ENCODE measurements around the gene SPPL2B. TPM values are rescaled to one million over a fixed set of nuclear protein-coding genes. Genes with fewer than 3 reads are reported as not detected.
A peak's percentile ranks its signal among the peaks of the same experiment; 100 is the strongest.

The SPPL2B gene
- total and polyA plus RNA-seq, 9 of the 15 experiments (the other 6 are each of a cell fraction or from before 2014, with no cell fraction given), result 0.20 to 81.2 (median 15.1) TPM

GRCh38 chr19:2387367-2388288 is 59.1 kb downstream of the SPPL2B start (continued):
- TF ChIP-seq YBX1 (IDR thresholded peaks at IDR 0.05), result no peak
- TF ChIP-seq SPI1 (IDR thresholded peaks at IDR 0.05; ENCODE audit: borderline replicate concordance, low read depth, low read length), result no peak

GRCh38 chr19:2389594-2389993 is 61.1 kb downstream of the SPPL2B start:
- CTCF ChIA-PET (ENCODE audit: low intra/inter-chr PET ratio), result no interaction called here
- WGBS (ENCODE audit: insufficient coverage, low coverage, missing lambda C conversion rate), result 87% methylated on average over 18 of the region's 21 CpGs
- no TSS peak for BruUV-seq (replicated peaks)

More at GRCh38 chr19:2389594-2389993, 61.1 kb downstream of the SPPL2B start:
- Histone ChIP-seq H4K20me1 (replicated peaks; ENCODE audit: control insufficient read depth, insufficient read depth, low read length) (no peaks in the 10 kb centered on the region), H3K9me3 (replicated peaks; ENCODE audit: control insufficient read depth, insufficient read depth, low read depth, low read length) (no peaks in the 10 kb centered on the region; the same call in 1 of the 2 replicates), H2AFZ (ENCODE audit: low read depth, low read length) (no peak overlapping the region), H3K4me1 (replicated peaks in 1 of 2; ENCODE audit: control insufficient read depth in 2 of 2, insufficient read depth in 2 of 2, low read length in 2 of 2) (peaks cover 6 to 17% of the 10 kb centered on the region in 2 experiments; a peak in 4 of 5 replicates), H3K9ac (ENCODE audit: insufficient read depth in 1 of 2, low read depth in 2 of 2, low read length in 2 of 2) (peak overlapping the region in 1 of 2 experiments; percentile 71; a peak in 2 of 4 replicates), H3K79me2 (ENCODE audit: control insufficient read depth, insufficient read depth, low read length) (no peaks in the 10 kb centered on the region), H3K4me3 (no peak overlapping the region), H3K36me3 (ENCODE audit: control insufficient read depth, insufficient read depth, low read length) (no peaks in the 10 kb centered on the region), H3K4me2 (ENCODE audit: insufficient read depth, low read length) (no peak overlapping the region), H3K27ac (ENCODE audit: extremely low read depth, low read depth, low read length) (no peak overlapping the region), H3K9me1 (ENCODE audit: control insufficient read depth, insufficient read depth, low read length) (no peaks in the 10 kb centered on the region), H3K27me3 (ENCODE audit: control insufficient read depth in 2 of 2, insufficient read depth in 2 of 2, low read length in 2 of 2) (no peaks in the 10 kb centered on the region)
- in situ Hi-C loops (cut with MboI) (loop anchor here (5.0 to 10.0 kb wide), 2 partner anchors 107 to 235 kb away; partner anchors contain the start of genes AP3D1 and PEAK3), intact Hi-C loops (cut with micrococcal nuclease) (loop anchor here (10.0 kb wide), 1 partner anchor 65 kb away; the partner anchor contains the start of genes LSM7 and SPPL2B)
- ATAC-seq, result no peak
- POLR2A ChIA-PET, result interaction anchor here (0.9 kb wide), 1 partner anchor 38 kb away, joined by 3 read pairs; no protein-coding TSS in a partner anchor
- no peak for FAIRE-seq
- 0 out of 2 replicates have a peak, but pooled peaks have one; percentile 35 for TF ChIP-seq BCOR (IDR thresholded peaks at IDR 0.05)
- TF ChIP-seq HDAC2 (IDR thresholded peaks at IDR 0.05), result no peak
- DNase-seq (ENCODE audit: extremely low read depth in 1 of 4, low spot score in 3 of 4), result no peak

Data from K562 (cell line).